Epidermal melanocyte (primary cell): ENCODE data around the gene VEZT.
A peak's percentile ranks its signal among the peaks of the same experiment; 100 is the strongest.
"Not testable (repeated sequence)": the region's sequence is repeated elsewhere in the genome, so short reads cannot be mapped to it uniquely, and the experiment has no call there.

Experiments
- DNase-seq: peaks from one replicate; pipeline ENCODE4 v3.0.0; 2011; ENCODE audit warnings: low spot score; ENCODE audit not compliant: insufficient read length

Gene VEZT

GRCh38 chr12:95217377-95218149, at the start of gene VEZT, which contains the start of gene FGD6:
Gene VEZT, plus strand, starts transcription at chr12:95217807. Its CDS starts 44 bp downstream, at chr12:95217851.
Gene FGD6, minus strand, starts transcription at chr12:95217467. Its CDS starts 227 bp downstream, at chr12:95217240.
- peak; percentile 91 for DNase-seq

GRCh38 chr12:95168746-95169145, 48.9 kb upstream of the VEZT start:
- peak; percentile 16 for DNase-seq

- DNase-seq, result no peak
Measured at GRCh38 chr12:95169368-95169767, 48.2 kb upstream of the VEZT start.

GRCh38 chr12:95173392-95174251, 44.0 kb upstream of the VEZT start:
- peak; percentile 16 for DNase-seq

GRCh38 chr12:95177201-95177768, 40.3 kb upstream of the VEZT start:
- no peak for DNase-seq

- no peak for DNase-seq
Measured at GRCh38 chr12:95178136-95178535, 39.5 kb upstream of the VEZT start.

GRCh38 chr12:95179011-95179410, 38.6 kb upstream of the VEZT start:
- no peak for DNase-seq

GRCh38 chr12:95181103-95181502, 36.5 kb upstream of the VEZT start:
- DNase-seq, result no peak

- no peak for DNase-seq
Measured at GRCh38 chr12:95182868-95183415, 34.7 kb upstream of the VEZT start.

- no peak for DNase-seq
Measured at GRCh38 chr12:95184121-95184520, 33.5 kb upstream of the VEZT start.

- DNase-seq, result no peak
Measured at GRCh38 chr12:95185072-95185471, 32.5 kb upstream of the VEZT start.

GRCh38 chr12:95185854-95186253, 31.8 kb upstream of the VEZT start:
- no peak for DNase-seq

GRCh38 chr12:95187865-95188415, 29.7 kb upstream of the VEZT start:
- no peak for DNase-seq

GRCh38 chr12:95191060-95191696, 26.4 kb upstream of the VEZT start:
- DNase-seq, result no peak

- no peak for DNase-seq
Measured at GRCh38 chr12:95192271-95192670, 25.3 kb upstream of the VEZT start.

GRCh38 chr12:95193139-95193538, 24.5 kb upstream of the VEZT start:
- DNase-seq, result no peak

GRCh38 chr12:95195122-95195521, 22.5 kb upstream of the VEZT start:
- no peak for DNase-seq

- DNase-seq, result not testable (repeated sequence)
Measured at GRCh38 chr12:95196875-95197569, 20.6 kb upstream of the VEZT start.

GRCh38 chr12:95197636-95198035, 20.0 kb upstream of the VEZT start:
- DNase-seq, result no peak

- no peak for DNase-seq
Measured at GRCh38 chr12:95198914-95199313, 18.7 kb upstream of the VEZT start.
